Hematopoietic multipotent progenitor cell (in vitro differentiated cells): ENCODE data around the gene PIP. TPM values are rescaled to one million over a fixed set of nuclear protein-coding genes. Genes with fewer than 3 reads are reported as not detected.
A peak's percentile ranks its signal among the peaks of the same experiment; 100 is the strongest.
"Not testable (repeated sequence)": the region's sequence is repeated elsewhere in the genome, so short reads cannot be mapped to it uniquely, and the experiment has no call there.

Experiments used
- DNase-seq, 3 donors: peaks; one replicate each; pipeline ENCODE4 v3.0.0-alpha.2; 2011 to 2015; ENCODE audit warnings: low read depth in 2 of 3, low spot score in 2 of 3
- total RNA-seq: library from RNA; depleted of rRNA; stranded (reverse); fragments of >200 nt; gene quantifications from one replicate; pipeline ENCODE4 v1.2.3, GENCODE V29; 2012

PIP gene
- total RNA-seq, 1 donor = not detected

GRCh38 chr7:143176128-143176527 is 44.3 kb downstream of the PIP start:
- DNase-seq = no peak

- DNase-seq = peak in 1 of 3 donors; percentile 1
Observed at GRCh38 chr7:143177374-143178119, 45.7 kb downstream of the PIP start.

GRCh38 chr7:143180771-143181170 is 48.9 kb downstream of the PIP start:
- DNase-seq = not testable (repeated sequence)

GRCh38 chr7:143181349-143181748 is 49.5 kb downstream of the PIP start:
- no peak for DNase-seq

- DNase-seq = no peak
Observed at GRCh38 chr7:143183024-143183423, 51.1 kb downstream of the PIP start, which contains the start of gene TAS2R39. Gene TAS2R39, plus strand, starts transcription at chr7:143183419. Its CDS starts 0 bp downstream, at chr7:143183419.

GRCh38 chr7:143185551-143185950 is 53.7 kb downstream of the PIP start:
- DNase-seq = no peak

- DNase-seq = no peak
Observed at GRCh38 chr7:143188994-143189393, 57.1 kb downstream of the PIP start.

Other genes starting within 250 kb of the PIP start
- gene TRPV6, start 246.3 kb upstream of the PIP start, total RNA-seq = under 0.01 TPM
- gene TRPV5, start 198.3 kb upstream of the PIP start, total RNA-seq = under 0.01 TPM
- not detected for gene LLCFC1, start 192.6 kb upstream of the PIP start, total RNA-seq
- gene KEL, start 169.7 kb upstream of the PIP start, total RNA-seq = 2.4 TPM
- gene OR9A2, start 104.9 kb upstream of the PIP start, total RNA-seq = under 0.01 TPM
- gene OR6V1, start 79.7 kb upstream of the PIP start, total RNA-seq = not detected
- not detected for gene TAS2R39, start 51.3 kb downstream of the PIP start, total RNA-seq
- not detected for gene TAS2R40, start 90.0 kb downstream of the PIP start, total RNA-seq
- 153 TPM for gene GSTK1, start 131.4 kb downstream of the PIP start, total RNA-seq
- not detected for gene TMEM139, start 152.9 kb downstream of the PIP start, total RNA-seq
- 64.4 TPM for gene CASP2, start 156.3 kb downstream of the PIP start, total RNA-seq
- gene CLCN1, start 184.0 kb downstream of the PIP start, total RNA-seq = 0.54 TPM
- 0.81 TPM for gene FAM131B, start 230.6 kb downstream of the PIP start, total RNA-seq
- gene ZYX, start 249.3 kb downstream of the PIP start, total RNA-seq = 100 TPM